WERI-Rb-1 (cell line): ENCODE measurements around the gene KCNH2.

Experiments
- DNase-seq: peaks from one replicate; pipeline ENCODE4 v3.0.0-alpha.2; 2020
- H3K27ac ChIP-seq: fragments of 250-450 bp; sonication (Bioruptor Pico); 2 replicates; pipeline ENCODE4 v1.5.1; 2020; ENCODE audit warnings: mild to moderate bottlenecking, moderate library complexity
- H3K27me3 ChIP-seq: fragments of 250-450 bp; sonication (Bioruptor Pico); 2 replicates; pipeline ENCODE4 v1.5.1; 2021; ENCODE audit warnings: mild to moderate bottlenecking, low read depth, moderate library complexity; ENCODE audit not compliant: insufficient read depth, severe bottlenecking
- H3K36me3 ChIP-seq: fragments of 250-450 bp; sonication (Bioruptor Pico); 2 replicates; pipeline ENCODE4 v1.5.1; 2020; ENCODE audit warnings: mild to moderate bottlenecking, moderate library complexity
- H3K4me3 ChIP-seq: 2 replicates; pipeline ENCODE4 v1.5.1; 2011; ENCODE audit warnings: low read depth, mild to moderate bottlenecking, control low read depth, low read length
- H3K9me3 ChIP-seq: fragments of 250-450 bp; sonication (Bioruptor Pico); 2 replicates; pipeline ENCODE4 v1.5.1; 2021; ENCODE audit warnings: mild to moderate bottlenecking, moderate library complexity; ENCODE audit not compliant: severe bottlenecking
- TF ChIP-seq, protein P1 (sequence below): IDR thresholded peaks from 2 replicates; pipeline ENCODE4 v1.5.1; 2011; ENCODE audit warnings: low read depth, mild to moderate bottlenecking, control low read depth, inconsistent platforms, low read length

KCNH2 gene

DNA sequence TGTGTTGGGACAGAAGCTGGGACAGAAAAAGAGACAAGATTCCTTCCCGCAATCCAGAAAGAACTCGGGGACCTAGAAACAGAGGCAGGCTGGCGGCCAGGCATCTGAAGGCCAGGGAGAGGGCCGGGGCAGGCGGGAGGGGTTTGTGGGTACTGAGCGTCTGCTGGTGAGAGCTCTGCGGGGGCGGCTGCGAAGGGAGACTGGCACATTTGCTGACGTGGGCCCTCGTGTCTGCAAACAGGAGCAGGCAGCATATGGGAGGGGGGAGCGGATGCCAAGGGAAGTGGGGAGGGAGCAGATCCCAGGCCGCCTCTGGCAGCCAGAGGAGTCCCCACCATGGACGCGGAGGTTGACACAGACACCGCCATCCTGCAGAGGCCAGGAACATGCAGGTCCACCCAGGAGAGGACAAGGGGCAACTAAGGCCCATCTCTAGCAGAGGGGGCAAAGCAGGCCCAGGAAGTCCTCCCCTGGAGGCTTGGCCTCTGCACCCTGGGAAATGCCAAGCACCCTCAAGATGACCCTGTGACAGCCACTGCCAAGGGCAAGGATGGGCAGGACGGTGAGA, 32.2 kb downstream of the KCNH2 start:
- DNase-seq, result no peak
- TF ChIP-seq, protein P1, sequence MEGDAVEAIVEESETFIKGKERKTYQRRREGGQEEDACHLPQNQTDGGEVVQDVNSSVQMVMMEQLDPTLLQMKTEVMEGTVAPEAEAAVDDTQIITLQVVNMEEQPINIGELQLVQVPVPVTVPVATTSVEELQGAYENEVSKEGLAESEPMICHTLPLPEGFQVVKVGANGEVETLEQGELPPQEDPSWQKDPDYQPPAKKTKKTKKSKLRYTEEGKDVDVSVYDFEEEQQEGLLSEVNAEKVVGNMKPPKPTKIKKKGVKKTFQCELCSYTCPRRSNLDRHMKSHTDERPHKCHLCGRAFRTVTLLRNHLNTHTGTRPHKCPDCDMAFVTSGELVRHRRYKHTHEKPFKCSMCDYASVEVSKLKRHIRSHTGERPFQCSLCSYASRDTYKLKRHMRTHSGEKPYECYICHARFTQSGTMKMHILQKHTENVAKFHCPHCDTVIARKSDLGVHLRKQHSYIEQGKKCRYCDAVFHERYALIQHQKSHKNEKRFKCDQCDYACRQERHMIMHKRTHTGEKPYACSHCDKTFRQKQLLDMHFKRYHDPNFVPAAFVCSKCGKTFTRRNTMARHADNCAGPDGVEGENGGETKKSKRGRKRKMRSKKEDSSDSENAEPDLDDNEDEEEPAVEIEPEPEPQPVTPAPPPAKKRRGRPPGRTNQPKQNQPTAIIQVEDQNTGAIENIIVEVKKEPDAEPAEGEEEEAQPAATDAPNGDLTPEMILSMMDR, result no peak
- H3K9me3 ChIP-seq, result no peaks in the 10 kb centered on the region
- no peak overlapping the region for H3K4me3 ChIP-seq
- no peak overlapping the region for H3K27ac ChIP-seq
- H3K27me3 ChIP-seq, result no peaks in the 10 kb centered on the region
- H3K36me3 ChIP-seq, result peaks cover 13% of the 10 kb centered on the region

DNA sequence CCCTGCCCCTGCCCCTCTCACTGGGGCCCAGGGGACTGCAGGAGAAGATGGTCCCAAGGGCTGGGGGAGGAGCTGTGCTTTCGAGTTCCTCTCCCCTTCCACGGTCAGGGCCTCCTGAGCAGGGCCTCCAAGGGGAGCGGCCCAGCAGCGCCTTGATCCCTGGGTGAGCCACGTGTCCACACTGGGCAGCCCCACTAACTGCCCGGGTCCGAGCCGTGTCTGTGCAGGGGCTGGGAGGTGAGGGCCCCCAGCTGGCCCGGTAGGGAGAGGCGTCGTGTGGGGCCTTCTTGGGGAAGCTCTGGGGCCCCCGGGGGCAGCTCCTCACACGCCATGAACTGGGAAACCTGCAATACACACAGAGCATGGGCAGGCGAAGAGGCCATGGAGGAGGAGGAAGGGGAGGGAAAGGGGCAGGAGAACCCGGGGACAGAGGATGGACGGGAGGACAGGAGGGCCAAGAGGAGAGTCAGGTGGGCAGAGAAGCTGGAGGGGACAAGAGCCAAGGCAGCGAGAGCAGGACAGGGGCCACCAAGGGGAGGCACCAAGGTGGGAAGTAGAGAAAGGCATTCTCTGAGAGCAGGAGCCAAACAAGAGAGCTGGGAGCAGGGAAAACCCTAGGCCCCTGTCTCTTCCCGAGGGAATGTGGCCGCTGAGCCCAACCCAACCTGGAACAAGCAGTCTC, 32.8 kb downstream of the KCNH2 start:
- H3K9me3 ChIP-seq, result no peaks in the 10 kb centered on the region
- H3K27me3 ChIP-seq, result no peaks in the 10 kb centered on the region
- peaks cover 7% of the 10 kb centered on the region for H3K36me3 ChIP-seq
- TF ChIP-seq, protein P1, result no peak
- no peak overlapping the region for H3K4me3 ChIP-seq
- no peak for DNase-seq
- H3K27ac ChIP-seq, result no peak overlapping the region

DNA sequence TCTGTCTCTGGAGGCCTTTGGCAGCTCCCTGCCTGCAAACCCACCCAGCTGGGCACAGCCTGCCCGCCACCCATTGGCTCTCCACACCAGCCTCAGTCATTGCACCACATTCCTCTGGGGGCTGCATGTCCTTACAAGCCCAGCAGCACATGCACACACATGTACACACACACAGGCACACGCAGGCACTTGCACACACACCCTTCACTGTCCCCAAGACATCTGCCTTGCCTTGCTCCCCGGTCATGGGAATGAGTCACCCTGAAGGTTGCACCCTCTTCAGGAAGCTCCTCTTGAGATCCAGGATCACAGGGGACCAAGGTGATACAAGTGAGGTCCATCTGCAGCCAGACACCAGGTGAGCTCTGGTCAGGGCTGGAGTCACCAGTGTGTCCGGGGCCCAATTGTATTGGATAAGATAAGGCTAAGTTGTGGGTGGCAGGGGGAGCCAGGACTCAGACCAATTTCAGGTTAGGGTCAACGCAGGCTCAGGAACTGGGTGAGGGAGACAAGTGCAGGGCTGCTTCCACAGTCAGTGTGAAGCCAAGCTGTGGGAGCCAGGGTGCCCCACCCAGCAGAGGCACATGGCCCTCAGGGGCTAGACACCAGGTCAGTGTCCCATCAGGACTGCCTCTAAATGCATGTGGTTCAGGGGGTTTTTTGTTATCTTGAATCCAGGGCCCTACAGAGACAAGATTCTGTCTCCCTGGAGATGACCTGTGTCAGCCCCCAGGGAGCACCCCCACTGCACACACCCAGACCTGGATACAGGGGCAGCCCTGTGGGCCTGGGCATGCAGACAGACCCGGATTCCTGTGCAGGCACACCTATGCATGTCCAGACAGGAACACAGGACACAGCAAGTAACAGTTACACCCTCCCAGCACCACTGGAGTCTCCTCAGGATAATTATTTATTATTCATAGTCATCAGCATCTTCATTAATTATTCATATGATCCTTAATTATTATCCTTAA, 33.8 kb downstream of the KCNH2 start:
- no peak overlapping the region for H3K27ac ChIP-seq
- no peaks in the 10 kb centered on the region for H3K9me3 ChIP-seq
- DNase-seq, result no peak
- H3K36me3 ChIP-seq, result peaks cover 7% of the 10 kb centered on the region
- no peaks in the 10 kb centered on the region for H3K27me3 ChIP-seq
- TF ChIP-seq, protein P1, result no peak
- no peak overlapping the region for H3K4me3 ChIP-seq

- Histone ChIP-seq H3K36me3 (peaks cover 7% of the 10 kb centered on the region), H3K27me3 (no peaks in the 10 kb centered on the region), H3K4me3 (no peak overlapping the region), H3K9me3 (no peaks in the 10 kb centered on the region), H3K27ac (no peak overlapping the region)
- TF ChIP-seq, protein P1, result no peak
- DNase-seq, result no peak
Observed at GRCh38 chr7:150943453-150943814, 34.7 kb downstream of the KCNH2 start.

GRCh38 chr7:150942591-150943452, 35.3 kb downstream of the KCNH2 start:
- Histone ChIP-seq H3K27ac (no peak overlapping the region), H3K4me3 (no peak overlapping the region), H3K36me3 (peaks cover 7% of the 10 kb centered on the region), H3K9me3 (no peaks in the 10 kb centered on the region), H3K27me3 (no peaks in the 10 kb centered on the region)
- no peak for DNase-seq
- TF ChIP-seq, protein P1, result no peak
